ENCODE results near the gene WDR27.
A peak's percentile ranks its signal among the peaks of the same experiment; 100 is the strongest.

Gene WDR27

GRCh38 chr6:169724494-169725124, 22.8 kb upstream of the WDR27 start, which contains the start of gene PHF10:
Gene PHF10, minus strand, starts transcription at chr6:169724500. Its CDS starts 569 bp downstream, at chr6:169723931.
- no peaks in the 10 kb centered on the region for H3K9me3 ChIP-seq (ENCODE audit: control insufficient read depth, insufficient read depth, low read depth, low read length)
- H3K27me3 ChIP-seq (ENCODE audit: control insufficient read depth, insufficient read depth, low read length), result no peaks in the 10 kb centered on the region
- H3K4me1 ChIP-seq (ENCODE audit: control insufficient read depth, insufficient read depth, low read length), result peaks cover 10% of the 10 kb centered on the region
- H3K27ac ChIP-seq (ENCODE audit: low read depth, low read length), result peak within 1 kb of the TSS; percentile 92
- H3K36me3 ChIP-seq (ENCODE audit: control insufficient read depth, insufficient read depth, low read length), result no peaks in the 10 kb centered on the region
- H3K4me3 ChIP-seq (ENCODE audit: low read depth, low read length), result peak within 1 kb of the TSS; percentile 92
- peak within 1 kb of the TSS; percentile 97 for H3K9ac ChIP-seq (ENCODE audit: low read length)

GRCh38 chr6:169723991-169724493, 22.2 kb upstream of the WDR27 start:
- Histone ChIP-seq H3K9ac (ENCODE audit: low read length) (peak overlapping the region; percentile 80), H3K9me3 (ENCODE audit: control insufficient read depth, insufficient read depth, low read depth, low read length) (no peaks in the 10 kb centered on the region), H3K36me3 (ENCODE audit: control insufficient read depth, insufficient read depth, low read length) (peaks cover 4% of the 10 kb centered on the region; the same call in 1 of the 2 replicates), H3K4me3 (ENCODE audit: low read depth, low read length) (peak overlapping the region; percentile 56), H3K27me3 (ENCODE audit: control insufficient read depth, insufficient read depth, low read length) (no peaks in the 10 kb centered on the region), H3K27ac (ENCODE audit: low read depth, low read length) (no peak overlapping the region), H3K4me1 (ENCODE audit: control insufficient read depth, insufficient read depth, low read length) (peaks cover 10% of the 10 kb centered on the region)

GRCh38 chr6:169723200-169723909, 21.5 kb upstream of the WDR27 start:
- peak overlapping the region; percentile 92 for H3K4me3 ChIP-seq (ENCODE audit: low read depth, low read length)
- H3K9ac ChIP-seq (ENCODE audit: low read length), result peak overlapping the region; percentile 88
- H3K9me3 ChIP-seq (ENCODE audit: control insufficient read depth, insufficient read depth, low read depth, low read length), result no peaks in the 10 kb centered on the region
- peaks cover 10% of the 10 kb centered on the region for H3K4me1 ChIP-seq (ENCODE audit: control insufficient read depth, insufficient read depth, low read length)
- peaks cover 6% of the 10 kb centered on the region; the same call in 1 of the 2 replicates for H3K36me3 ChIP-seq (ENCODE audit: control insufficient read depth, insufficient read depth, low read length)
- H3K27me3 ChIP-seq (ENCODE audit: control insufficient read depth, insufficient read depth, low read length), result no peaks in the 10 kb centered on the region
- H3K27ac ChIP-seq (ENCODE audit: low read depth, low read length), result no peak overlapping the region; the same call in 1 of the 2 replicates

- Histone ChIP-seq H3K9me3 (ENCODE audit: control insufficient read depth, insufficient read depth, low read depth, low read length) (no peaks in the 10 kb centered on the region), H3K27ac (ENCODE audit: low read depth, low read length) (no peak overlapping the region; the same call in 1 of the 2 replicates), H3K36me3 (ENCODE audit: control insufficient read depth, insufficient read depth, low read length) (peaks cover 8% of the 10 kb centered on the region; the same call in 1 of the 2 replicates), H3K27me3 (ENCODE audit: control insufficient read depth, insufficient read depth, low read length) (no peaks in the 10 kb centered on the region), H3K9ac (ENCODE audit: low read length) (peak overlapping the region; percentile 88), H3K4me1 (ENCODE audit: control insufficient read depth, insufficient read depth, low read length) (peaks cover 10% of the 10 kb centered on the region), H3K4me3 (ENCODE audit: low read depth, low read length) (peak overlapping the region; percentile 92)
Observed at GRCh38 chr6:169722362-169723199, 20.8 kb upstream of the WDR27 start.

- peaks cover 30% of the 10 kb centered on the region for H3K36me3 ChIP-seq (ENCODE audit: control insufficient read depth, insufficient read depth, low read length)
- H3K4me1 ChIP-seq (ENCODE audit: control insufficient read depth, insufficient read depth, low read length), result peaks cover 10% of the 10 kb centered on the region
- H3K27me3 ChIP-seq (ENCODE audit: control insufficient read depth, insufficient read depth, low read length), result no peaks in the 10 kb centered on the region
- no peaks in the 10 kb centered on the region for H3K9me3 ChIP-seq (ENCODE audit: control insufficient read depth, insufficient read depth, low read depth, low read length)
- H3K27ac ChIP-seq (ENCODE audit: low read depth, low read length), result no peak overlapping the region
- no peak overlapping the region for H3K9ac ChIP-seq (ENCODE audit: low read length)
- H3K4me3 ChIP-seq (ENCODE audit: low read depth, low read length), result no peak overlapping the region
Observed at GRCh38 chr6:169720207-169720855, 18.5 kb upstream of the WDR27 start.

- no peaks in the 10 kb centered on the region for H3K9me3 ChIP-seq (ENCODE audit: control insufficient read depth, insufficient read depth, low read depth, low read length)
- no peak overlapping the region for H3K27ac ChIP-seq (ENCODE audit: low read depth, low read length)
- peaks cover 42% of the 10 kb centered on the region for H3K36me3 ChIP-seq (ENCODE audit: control insufficient read depth, insufficient read depth, low read length)
- no peaks in the 10 kb centered on the region for H3K27me3 ChIP-seq (ENCODE audit: control insufficient read depth, insufficient read depth, low read length)
- peaks cover 10% of the 10 kb centered on the region for H3K4me1 ChIP-seq (ENCODE audit: control insufficient read depth, insufficient read depth, low read length)
- H3K4me3 ChIP-seq (ENCODE audit: low read depth, low read length), result no peak overlapping the region
- H3K9ac ChIP-seq (ENCODE audit: low read length), result no peak overlapping the region
Observed at GRCh38 chr6:169719117-169719516, 17.3 kb upstream of the WDR27 start.

- no peak overlapping the region for H3K4me3 ChIP-seq (ENCODE audit: low read depth, low read length)
- H3K36me3 ChIP-seq (ENCODE audit: control insufficient read depth, insufficient read depth, low read length), result peaks cover 84% of the 10 kb centered on the region
- H3K9ac ChIP-seq (ENCODE audit: low read length), result no peak overlapping the region
- H3K4me1 ChIP-seq (ENCODE audit: control insufficient read depth, insufficient read depth, low read length), result no peaks in the 10 kb centered on the region
- no peaks in the 10 kb centered on the region for H3K9me3 ChIP-seq (ENCODE audit: control insufficient read depth, insufficient read depth, low read depth, low read length)
- no peak overlapping the region for H3K27ac ChIP-seq (ENCODE audit: low read depth, low read length)
- no peaks in the 10 kb centered on the region for H3K27me3 ChIP-seq (ENCODE audit: control insufficient read depth, insufficient read depth, low read length)
Observed at GRCh38 chr6:169714595-169714994, 12.8 kb upstream of the WDR27 start.

GRCh38 chr6:169714178-169714577, 12.3 kb upstream of the WDR27 start:
- H3K4me3 ChIP-seq (ENCODE audit: low read depth, low read length), result no peak overlapping the region
- no peak overlapping the region for H3K9ac ChIP-seq (ENCODE audit: low read length)
- no peaks in the 10 kb centered on the region for H3K4me1 ChIP-seq (ENCODE audit: control insufficient read depth, insufficient read depth, low read length)
- no peaks in the 10 kb centered on the region for H3K27me3 ChIP-seq (ENCODE audit: control insufficient read depth, insufficient read depth, low read length)
- H3K27ac ChIP-seq (ENCODE audit: low read depth, low read length), result no peak overlapping the region
- H3K9me3 ChIP-seq (ENCODE audit: control insufficient read depth, insufficient read depth, low read depth, low read length), result no peaks in the 10 kb centered on the region
- H3K36me3 ChIP-seq (ENCODE audit: control insufficient read depth, insufficient read depth, low read length), result peaks cover 86% of the 10 kb centered on the region

DNA sequence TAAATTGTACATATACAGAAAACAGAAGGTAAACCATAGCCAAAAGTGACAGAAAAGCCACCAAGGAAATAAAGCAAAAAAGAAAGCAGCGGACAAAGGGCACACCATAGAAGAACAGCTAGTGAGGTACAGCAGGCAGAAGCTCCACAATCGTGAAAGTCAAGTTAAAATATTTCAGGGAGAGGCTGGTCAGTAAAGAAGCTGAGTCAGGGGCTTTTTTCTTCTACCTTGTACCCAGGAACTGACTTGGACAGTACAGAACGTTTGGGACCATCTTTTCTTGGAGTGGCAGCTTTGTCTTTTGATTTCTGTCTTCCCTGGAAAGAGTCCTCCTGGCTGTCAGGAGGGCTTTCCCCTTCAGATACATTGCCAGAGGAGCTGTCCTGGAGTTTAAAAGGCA, 8.2 kb upstream of the WDR27 start:
- no peak overlapping the region for H3K27ac ChIP-seq (ENCODE audit: low read depth, low read length)
- no peak overlapping the region for H3K9ac ChIP-seq (ENCODE audit: low read length)
- peaks cover 3% of the 10 kb centered on the region; the same call in 1 of the 2 replicates for H3K4me1 ChIP-seq (ENCODE audit: control insufficient read depth, insufficient read depth, low read length)
- peaks cover 85% of the 10 kb centered on the region for H3K36me3 ChIP-seq (ENCODE audit: control insufficient read depth, insufficient read depth, low read length)
- no peak overlapping the region for H3K4me3 ChIP-seq (ENCODE audit: low read depth, low read length)
- H3K27me3 ChIP-seq (ENCODE audit: control insufficient read depth, insufficient read depth, low read length), result no peaks in the 10 kb centered on the region
- H3K9me3 ChIP-seq (ENCODE audit: control insufficient read depth, insufficient read depth, low read depth, low read length), result no peaks in the 10 kb centered on the region

DNA sequence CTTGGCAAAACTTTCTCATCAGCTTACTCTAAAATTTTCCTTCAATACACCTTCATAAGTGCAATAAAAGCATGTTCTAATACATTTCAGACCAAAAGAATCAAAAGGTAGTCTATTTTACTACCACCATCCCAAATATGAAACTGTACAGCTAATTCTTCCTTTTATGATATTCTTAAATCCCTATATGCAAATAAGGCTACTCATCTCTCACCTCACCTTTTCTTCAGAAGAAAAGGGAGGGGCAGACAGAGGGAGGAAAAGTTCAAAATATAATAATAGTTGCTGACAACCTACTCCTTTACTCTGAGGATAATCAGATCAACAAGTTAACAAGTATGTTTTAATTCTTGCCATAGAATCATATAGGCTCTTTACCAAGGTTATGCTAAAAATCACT, 7.5 kb upstream of the WDR27 start:
- no peak overlapping the region for H3K9ac ChIP-seq (ENCODE audit: low read length)
- H3K27me3 ChIP-seq (ENCODE audit: control insufficient read depth, insufficient read depth, low read length), result no peaks in the 10 kb centered on the region
- H3K27ac ChIP-seq (ENCODE audit: low read depth, low read length), result no peak overlapping the region
- H3K4me3 ChIP-seq (ENCODE audit: low read depth, low read length), result no peak overlapping the region
- H3K9me3 ChIP-seq (ENCODE audit: control insufficient read depth, insufficient read depth, low read depth, low read length), result no peaks in the 10 kb centered on the region
- peaks cover 7% of the 10 kb centered on the region; the same call in 1 of the 2 replicates for H3K4me1 ChIP-seq (ENCODE audit: control insufficient read depth, insufficient read depth, low read length)
- H3K36me3 ChIP-seq (ENCODE audit: control insufficient read depth, insufficient read depth, low read length), result peaks cover 81% of the 10 kb centered on the region
